HG03045 (cell line): ENCODE measurements around the gene BAHCC1.

ENCODE experiments used
- ATAC-seq: cut with Tn5 transposase; IDR thresholded peaks from one replicate; pipeline ENCODE4 v1.9.1; 2021; ENCODE audit warnings: mild to moderate bottlenecking, moderate library complexity; ENCODE audit not compliant: unreplicated experiment

The BAHCC1 gene

DNA sequence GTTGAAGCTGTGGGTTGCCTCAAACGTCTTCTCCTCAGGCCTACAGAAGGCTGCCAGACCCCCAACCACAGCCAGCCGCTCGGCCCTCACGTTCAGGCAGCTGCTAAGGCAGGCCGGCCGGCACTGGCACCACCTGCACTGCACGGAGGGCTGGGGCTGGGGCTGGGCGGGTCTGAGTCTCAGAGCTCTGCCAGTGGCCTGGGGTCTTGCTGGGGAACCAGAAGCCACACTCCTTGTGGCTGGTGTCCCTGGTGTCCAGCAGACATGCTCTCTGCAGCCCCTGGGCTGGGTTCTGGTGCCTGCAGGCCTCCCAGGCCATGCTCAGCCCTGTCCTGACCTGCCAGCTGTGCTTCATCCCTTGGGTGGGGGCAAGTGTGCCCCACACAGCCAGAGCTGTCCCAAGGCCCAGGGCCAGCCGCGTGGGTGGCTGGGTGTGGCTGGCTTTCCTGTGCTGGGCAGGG is 42.0 kb downstream of the BAHCC1 start:
- no peak for ATAC-seq

DNA sequence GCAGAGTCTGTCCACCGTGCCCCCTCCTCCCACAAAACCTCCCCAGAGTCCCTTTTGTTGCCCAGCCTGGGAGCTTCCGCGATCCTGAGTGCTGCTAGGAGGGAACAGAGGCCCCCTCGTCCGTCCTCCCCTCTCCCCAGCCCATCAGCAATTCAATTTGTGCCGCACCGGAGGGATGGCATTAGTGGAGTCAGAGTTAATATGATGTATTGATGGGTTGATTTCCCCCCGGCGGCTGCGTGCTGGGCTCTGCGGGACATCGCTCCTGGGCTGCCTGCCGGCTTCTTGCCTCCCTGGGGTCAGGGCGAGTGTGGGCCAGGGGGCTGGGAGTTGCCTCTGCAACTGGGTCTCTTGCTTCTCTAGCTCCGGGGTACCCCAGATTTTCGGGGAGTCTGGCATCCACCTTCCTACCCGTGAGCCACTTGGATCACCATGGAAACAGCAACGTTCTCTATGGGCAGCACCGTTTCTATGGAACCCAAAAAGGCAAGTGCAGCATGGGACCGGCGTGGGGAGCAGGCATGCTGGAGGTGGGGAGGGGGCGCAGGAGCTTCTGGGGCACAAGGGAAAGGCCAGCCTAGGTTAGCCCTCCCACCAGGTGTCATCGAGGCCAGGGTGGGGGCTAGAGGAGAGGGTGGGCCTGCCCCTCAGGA is 42.9 kb downstream of the BAHCC1 start:
- ATAC-seq: no peak

DNA sequence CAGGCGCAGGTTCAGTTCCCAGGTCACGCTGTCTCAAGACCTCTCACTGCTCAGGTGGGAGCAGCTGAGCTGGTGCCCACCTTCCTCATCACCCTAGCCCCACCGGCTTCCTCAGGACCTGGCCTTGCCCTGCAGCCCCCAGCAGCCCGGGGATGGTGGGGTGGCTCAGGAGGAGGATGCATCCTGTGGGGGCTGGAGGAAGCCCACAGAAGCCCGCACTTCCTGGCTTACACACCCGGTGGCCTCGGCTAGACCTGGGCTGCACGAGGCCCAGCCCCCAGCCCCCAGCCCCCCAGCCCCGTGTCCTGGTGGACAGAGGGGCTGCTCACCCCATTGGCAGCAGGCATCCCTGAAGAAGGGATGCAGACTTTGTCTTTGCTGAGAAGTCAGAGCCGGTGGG is 43.4 kb downstream of the BAHCC1 start:
- ATAC-seq: no peak

DNA sequence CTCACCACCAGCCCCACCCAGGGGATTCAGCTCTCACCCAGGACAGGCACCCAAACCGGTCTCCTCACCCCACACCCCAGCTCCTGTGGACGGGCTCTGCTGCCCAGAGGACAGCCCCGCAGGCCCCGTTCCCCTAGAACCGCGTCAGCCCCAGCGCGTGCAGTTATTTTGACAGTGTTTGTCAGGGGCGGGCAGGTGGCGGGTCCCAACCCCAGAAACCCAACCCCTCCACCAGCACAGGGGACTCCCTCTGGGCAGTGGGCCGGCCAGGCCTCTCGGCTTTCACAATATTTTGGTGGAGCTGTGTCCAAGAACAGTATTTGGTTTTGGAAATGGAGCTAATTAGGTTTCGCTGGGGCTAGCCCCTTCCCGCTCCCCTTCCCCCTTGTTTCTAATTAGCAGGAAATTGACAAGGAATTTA is 44.8 kb downstream of the BAHCC1 start:
- ATAC-seq: no peak

DNA sequence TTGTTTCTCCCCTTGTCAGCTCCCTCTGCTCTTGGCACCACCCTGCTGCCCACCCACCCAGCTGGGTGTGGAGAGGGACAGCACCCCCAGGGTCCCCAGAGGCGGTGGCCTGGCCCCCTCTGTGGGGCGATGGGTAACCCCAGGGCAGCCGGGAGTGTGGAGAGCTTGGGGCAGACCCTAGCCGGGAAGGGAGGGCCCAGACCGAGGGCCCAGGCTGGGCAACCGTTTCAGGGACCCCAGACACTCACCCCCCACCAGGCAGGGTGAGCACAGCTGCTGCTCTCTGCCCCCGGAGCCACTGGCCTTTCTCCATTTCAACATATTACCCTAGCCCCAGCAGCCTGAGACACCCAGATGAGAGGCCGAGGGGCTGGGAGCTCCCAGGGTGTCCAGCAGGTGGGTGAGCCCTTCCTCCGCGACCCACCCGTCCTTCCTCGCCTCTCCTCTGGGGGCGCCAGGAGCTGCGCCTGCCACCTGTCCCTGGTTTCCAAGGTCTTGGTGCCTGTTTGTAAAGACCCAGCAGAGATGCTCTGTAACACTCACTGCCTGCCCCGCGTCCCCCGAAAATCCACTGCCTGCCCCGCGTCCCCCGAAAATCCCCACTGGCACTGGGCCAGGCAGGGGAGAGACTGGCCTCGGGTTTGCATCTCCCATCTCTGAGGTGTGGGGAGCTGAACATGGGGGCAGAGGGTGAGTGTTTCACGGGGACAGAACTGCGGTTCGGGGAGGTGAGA is 45.4 kb downstream of the BAHCC1 start:
- ATAC-seq: no peak

DNA sequence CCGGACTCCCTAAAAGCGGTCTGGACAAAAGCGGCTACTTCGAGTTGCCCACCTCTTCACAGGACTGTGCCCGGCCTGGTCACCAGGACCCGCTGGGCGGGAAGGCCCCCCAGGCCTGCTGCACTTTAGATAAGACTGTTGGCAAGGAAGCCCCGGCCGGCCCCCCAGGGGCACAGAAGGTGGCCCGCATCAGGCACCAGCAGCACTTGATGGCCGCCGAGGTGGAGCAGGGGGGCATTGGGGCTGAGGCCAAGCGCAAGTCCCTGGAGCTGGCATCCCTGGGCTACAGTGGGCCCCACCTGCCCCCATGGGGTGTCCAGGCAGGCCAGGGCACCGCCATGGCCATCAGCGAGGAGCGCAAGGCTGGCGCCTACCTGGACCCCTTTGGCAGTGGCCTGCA is 47.5 kb downstream of the BAHCC1 start:
- no peak for ATAC-seq

DNA sequence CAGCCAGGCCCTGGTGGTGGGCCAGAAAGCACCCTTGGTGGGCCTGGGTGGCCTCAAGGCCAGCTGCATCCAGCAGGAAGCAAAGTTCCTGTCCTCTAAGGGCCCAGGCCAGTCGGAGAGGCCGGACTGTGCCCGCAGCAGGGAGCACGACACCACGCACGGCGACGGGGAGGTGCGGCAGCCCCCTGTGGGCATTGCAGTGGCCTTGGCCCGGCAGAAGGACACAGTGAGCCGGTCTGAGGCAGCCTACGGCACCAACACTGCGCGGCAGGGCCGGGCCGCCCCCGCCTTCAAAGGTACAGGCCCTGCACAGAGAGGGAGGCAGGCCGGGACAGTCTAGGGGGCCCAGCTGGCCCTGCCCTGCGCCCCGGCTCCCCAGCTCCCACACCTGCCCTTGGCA is 48.0 kb downstream of the BAHCC1 start:
- no peak for ATAC-seq

DNA sequence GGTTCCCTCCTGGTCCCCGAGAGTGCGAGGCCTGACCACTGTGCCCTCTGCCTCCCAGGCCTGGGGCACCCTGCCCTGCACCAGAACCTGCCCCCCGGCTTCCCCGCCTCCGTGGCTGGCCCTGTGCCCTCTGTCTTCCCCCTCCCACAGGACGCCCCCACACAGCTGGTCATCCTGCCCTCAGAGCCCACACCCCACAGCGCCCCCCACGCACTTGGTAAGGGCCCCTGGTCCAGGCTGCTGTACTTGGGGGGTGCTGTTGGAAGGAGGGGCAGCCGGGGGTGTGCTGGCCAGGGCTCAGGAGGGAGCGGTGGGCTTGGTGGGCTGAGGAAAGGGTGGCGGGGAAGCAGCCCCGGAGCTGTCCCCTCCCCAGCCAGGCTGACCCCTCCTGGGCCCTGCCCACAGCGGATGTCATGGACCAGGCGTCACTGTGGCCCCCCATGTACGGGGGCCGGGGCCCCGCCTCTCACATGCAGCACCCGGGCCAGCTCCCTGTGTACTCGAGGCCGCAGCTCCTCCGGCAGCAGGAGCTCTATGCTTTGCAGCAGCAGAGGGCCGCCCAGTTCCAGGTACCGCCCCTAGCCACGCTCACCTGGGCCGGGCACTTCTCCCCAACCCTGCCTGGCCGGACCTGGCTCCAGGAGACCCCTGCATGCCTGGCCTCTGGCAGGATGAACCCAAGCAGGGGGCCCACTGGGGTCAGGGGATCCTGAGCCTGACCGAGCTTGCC is 49.5 kb downstream of the BAHCC1 start:
- ATAC-seq: no peak

DNA sequence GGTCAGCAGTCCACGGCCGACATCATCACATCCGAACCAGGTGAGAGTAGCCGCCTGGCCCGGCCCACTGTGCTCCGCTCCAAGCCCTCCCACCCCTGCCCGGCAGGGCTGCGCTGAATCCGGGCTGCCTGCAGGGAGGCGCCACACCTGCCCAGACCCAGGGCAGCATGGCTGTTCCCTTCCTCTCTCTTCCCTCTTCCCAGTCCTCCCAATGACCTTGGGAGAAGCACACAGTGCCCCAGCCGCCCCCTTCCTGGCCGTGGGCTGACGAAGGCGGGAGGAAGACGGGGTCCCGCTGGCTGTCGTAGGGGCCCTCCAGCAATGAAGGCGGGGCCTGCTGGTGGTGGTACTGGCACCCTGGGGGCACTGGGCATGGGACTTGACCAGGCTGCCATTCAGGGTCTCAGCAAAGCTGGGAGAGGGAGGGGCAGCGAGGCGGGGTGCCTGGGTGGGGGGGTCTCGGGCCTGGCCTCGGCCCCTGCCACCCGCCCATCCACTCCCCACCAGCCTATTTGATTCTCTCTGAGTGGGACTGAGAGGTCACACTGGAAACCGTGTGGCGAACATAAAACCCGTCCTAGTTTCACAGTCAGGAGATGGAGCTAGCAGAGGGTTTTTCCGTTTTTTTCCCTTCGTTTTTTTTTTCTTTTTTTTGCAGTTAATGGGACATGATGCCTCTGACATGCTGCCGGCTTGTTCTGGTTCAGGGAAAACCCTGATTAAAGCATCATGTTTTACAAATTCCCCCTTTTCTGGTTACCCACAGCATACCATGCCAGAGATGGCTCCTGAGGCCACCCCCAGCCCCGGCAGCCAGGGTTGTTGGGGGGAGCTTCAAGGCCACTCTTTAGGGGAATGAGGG is 50.6 kb downstream of the BAHCC1 start:
- ATAC-seq: no peak

DNA sequence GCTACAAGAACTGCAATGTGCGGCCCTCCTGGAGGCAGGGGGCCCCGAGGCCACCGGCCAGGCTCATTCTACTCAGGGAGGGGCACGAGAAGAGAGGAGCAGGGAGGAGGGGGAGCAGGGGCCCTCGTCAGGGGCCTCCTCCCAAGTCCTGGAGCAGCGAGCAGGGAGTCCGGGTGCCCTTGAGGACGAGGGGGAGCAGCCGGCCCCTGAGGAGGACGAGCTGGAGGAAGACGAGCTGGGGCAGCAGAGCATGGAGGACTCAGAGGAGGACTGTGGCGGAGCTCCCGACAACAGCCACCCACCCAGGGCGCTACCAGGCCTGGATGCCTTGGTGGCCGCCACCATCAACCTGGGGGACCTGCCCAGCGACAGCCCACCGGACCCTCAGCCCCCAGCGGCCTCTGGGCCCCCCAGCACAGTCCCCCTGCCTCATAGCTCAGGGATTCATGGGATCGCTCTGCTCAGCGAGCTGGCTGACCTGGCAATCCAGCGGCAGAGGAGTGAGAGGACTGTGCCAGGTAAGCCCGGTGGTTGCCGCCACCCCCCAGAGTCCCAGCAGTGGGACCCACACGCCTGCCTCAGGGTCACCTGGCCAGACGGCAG is 52.2 kb downstream of the BAHCC1 start:
- ATAC-seq: no peak

DNA sequence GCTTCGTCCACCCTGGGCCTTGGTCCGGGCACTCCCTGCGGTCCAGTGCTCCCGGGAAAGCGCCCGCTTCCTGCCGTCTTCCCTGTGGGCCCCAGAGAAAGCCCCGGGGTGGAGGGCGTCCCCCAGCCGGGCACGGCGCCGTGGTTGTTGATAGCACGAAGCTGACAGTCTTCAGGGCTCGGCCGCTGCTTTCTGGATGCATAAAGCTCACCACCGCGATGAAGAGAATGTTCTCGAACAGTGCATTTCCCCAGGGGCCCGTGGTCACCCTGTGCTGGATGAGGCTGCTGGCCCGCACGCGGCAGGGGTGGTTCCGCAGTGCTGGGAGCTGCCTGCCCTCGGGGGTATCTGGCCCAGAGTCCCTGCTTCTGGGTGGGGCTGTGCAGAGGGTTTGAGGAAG is 53.2 kb downstream of the BAHCC1 start:
- ATAC-seq: no peak

DNA sequence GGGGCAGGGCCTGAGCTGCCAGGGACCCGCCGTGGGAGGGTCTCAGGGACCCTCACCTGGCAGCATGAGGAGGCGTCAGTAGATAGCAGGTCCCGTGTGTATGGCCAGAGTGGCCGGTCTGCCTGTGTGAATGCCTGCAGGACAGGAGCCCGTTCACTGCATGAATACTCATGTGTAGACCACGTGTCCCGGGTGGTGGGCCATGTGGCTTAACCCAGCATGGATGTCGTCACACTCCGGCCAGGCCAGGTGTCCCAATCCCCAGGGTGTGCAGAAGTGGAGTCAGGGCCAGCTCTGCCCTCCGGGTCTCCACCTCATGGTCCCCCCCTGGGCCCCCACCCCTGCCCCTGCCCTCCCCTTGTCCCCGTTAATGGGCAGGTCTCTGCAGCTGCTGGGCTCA is 53.7 kb downstream of the BAHCC1 start:
- ATAC-seq: no peak

DNA sequence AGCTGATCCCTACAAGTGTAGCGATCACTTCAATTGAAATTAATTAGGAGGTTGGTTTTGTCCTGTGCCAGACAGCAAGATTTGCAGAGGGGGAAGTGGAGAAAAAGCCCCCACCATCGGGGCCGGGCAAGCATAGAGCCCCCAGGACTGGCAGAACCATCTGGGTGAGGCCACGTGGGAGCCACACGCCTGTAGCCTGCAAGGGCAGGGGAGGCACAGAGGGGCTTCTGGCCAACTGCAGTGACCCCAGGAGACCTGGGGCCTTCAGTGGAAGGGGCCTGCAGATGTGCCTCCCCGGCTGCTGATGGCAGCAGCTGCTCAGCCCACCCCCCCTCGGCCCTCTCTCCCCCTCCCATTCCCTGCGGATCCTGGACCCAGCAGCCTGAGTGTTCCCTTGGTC is 54.1 kb downstream of the BAHCC1 start:
- ATAC-seq: no peak

DNA sequence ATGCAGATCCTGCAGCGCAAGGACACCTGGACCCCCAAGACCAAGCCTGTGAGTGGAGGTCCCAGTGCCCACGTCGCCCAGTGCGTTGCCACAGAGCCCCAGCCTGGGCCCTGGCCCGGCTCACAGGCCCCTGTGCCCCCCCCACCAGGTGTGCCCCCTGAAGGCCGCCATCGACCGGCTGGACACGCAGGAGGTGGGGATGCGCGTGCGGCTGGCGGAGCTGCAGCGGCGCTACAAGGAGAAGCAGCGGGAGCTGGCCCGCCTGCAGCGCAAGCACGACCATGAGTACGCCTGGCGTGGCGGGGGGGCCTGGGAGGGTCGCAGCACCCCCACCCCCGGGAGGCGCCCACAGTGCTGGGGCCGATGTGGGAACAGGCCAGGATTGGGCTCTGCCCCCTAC is 56.6 kb downstream of the BAHCC1 start:
- no peak for ATAC-seq

DNA sequence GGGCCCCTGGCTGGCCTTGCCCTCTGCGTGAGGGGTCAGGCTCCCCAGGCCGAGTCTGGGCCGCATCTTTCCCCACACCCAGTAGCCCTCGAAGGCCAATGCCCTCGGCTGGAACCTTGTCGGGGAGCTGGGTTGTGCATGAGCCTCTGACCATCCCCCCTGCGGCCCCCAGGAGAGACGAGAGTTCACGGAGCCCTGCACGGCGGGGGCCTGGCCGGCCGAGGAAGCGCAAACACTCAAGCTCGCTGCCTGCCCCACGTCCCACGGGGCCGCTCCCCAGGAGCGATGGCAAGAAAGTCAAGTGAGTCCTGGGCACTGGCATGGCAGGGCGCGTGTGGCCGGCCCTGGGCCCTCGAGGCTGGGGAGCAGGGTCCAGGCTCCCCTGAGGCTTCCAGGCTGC is 57.3 kb downstream of the BAHCC1 start:
- no peak for ATAC-seq

DNA sequence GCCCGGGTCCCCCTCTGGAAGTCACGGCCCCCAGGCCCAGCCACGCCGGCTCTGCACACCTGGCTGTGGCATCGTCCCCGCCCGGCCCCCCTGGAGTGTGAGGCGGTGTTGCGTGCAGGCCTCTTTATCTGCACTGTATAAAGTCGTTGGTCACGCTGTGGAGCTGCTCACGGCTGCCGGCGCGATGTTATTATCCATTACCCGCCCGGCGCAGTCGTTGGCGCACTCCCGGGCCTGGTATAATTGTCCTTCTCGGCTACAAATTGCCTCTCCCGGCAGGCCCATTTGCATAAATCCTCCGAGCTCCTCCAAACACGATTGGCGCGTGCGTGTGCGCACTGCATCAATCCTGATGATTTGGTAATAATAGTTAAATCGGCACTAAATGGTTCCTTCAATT is 57.8 kb downstream of the BAHCC1 start:
- ATAC-seq: no peak

DNA sequence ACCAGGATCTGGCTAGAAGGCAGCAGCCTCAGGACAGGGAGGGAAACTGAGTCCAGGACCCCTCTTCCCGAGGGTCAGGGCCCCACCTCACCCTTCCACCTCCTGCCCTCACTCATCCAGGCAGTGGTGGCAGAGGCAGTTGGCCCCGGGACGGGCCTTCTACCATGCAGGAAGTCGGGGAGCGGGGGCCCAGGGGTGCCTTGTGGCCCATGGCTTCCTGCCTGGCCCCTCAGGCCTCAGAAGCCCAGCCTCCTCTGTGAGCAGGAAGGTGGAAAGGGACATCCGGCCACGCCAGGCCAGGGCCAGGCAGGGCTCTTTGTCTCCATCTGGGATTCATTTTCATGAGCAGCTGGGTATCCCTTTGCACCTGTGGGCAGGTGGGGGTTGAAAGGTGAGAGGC is 58.5 kb downstream of the BAHCC1 start:
- no peak for ATAC-seq

DNA sequence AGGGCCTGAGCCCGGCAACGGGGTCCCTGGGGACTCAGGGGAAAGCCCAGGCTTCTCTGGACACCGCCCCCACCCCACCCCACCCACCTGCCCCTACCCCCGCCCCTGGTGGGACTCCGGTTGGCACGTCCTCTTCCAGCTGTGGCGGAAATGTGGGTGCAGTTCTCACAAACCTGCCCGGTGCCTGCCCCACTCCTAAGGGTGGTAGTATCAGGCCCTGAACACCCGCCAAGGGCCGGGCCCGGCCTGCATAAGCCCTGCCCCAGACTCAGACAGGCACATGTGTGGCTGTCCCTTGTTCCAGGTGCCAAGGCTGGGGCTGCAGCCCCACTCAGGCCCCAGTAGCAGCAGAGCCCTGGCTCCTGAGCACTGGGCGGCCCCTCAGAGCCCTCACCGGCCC is 59.2 kb downstream of the BAHCC1 start:
- no peak for ATAC-seq

DNA sequence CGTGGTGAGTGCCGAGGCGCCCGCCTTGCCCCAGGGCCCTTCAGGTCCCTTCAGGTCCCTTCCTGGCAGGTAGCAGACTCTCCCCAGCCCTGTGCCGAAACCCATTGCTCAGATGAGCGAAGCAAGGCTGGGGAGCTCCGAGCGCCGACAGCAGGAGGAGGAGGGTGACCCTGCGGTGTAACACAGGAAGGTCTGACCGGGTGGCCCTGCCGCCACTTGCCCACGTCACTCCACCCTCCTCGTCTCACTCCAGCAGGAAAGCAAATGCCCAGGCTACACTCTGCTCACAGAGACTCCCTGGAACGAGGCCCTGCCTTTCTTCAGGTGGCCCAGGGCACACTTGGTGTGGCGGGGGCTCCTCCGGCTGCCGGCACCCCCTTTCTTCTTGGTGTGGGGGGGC is 60.1 kb downstream of the BAHCC1 start:
- ATAC-seq: no peak

DNA sequence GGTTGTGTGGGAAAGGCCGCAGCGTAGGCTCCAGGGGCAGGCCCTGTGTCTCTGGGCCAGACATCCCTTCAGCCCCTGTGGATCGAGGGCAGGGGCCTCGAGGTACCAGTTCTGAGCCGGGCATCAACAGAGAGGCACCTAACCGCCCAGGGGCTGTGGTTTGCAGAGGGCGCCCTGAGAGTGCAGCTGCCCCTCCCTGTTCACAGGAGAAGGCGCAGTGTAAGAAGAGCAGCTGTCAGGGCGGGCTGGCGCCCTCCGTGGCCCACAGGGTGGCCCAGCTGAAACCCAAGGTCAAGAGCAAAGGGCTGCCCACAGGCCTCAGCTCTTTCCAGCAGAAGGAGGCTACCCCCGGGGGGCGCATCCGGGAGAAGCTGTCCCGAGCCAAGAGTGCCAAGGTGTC is 60.8 kb downstream of the BAHCC1 start:
- no peak for ATAC-seq

DNA sequence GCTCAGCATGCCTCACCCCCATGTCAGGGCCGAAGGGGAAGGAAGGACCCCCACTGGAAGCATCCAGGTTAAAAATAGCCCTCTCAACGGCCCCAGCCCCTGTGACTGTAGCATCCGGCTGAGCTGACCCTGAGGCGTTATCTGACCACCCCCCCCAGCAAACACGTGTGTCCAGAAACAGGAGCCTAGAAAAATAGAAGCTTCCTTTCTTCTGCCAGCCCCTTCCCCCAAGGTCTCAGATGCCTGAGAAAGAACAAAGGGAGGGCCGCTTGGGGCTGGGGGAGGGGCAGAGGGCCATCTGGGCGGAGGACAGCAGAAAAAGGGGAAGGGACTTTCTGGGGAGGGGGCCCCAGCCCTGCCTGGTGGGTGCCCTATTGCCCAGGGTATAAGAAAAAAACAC is 61.5 kb downstream of the BAHCC1 start:
- ATAC-seq: no peak
